Astrocyte (in vitro differentiated cells and primary cell): ENCODE measurements around the gene KIAA1328. TPM values are rescaled to one million over a fixed set of nuclear protein-coding genes. Genes with fewer than 3 reads are reported as not detected.

Experiments
- DNase-seq: peaks from one replicate; pipeline ENCODE4 v3.0.0-alpha.2; 2010; ENCODE audit warnings: low read depth
- FAIRE-seq: peaks from 2 replicates; lab custom pipeline; 2011; peaks lifted over from hg19 to GRCh38; lab: Jason Lieb, UNC
- H2AFZ ChIP-seq: 2 replicates; pipeline ENCODE4 v1.6.0; 2012; ENCODE audit warnings: low read depth, low read length, inconsistent platforms
- H3K27ac ChIP-seq: 2 replicates; pipeline ENCODE4 v1.5.1; 2011; ENCODE audit warnings: low read depth, low read length, inconsistent platforms
- H3K27me3 ChIP-seq: 2 replicates; pipeline ENCODE4 v1.6.0; 2011; ENCODE audit warnings: low read length, inconsistent platforms; ENCODE audit not compliant: insufficient read depth
- H3K36me3 ChIP-seq: 2 replicates; pipeline ENCODE4 v1.5.1; 2011; ENCODE audit warnings: low read length, inconsistent platforms; ENCODE audit not compliant: insufficient read depth
- H3K4me1 ChIP-seq: 2 replicates; pipeline ENCODE4 v1.5.1; 2011; ENCODE audit warnings: low read length, inconsistent platforms; ENCODE audit not compliant: insufficient read depth
- H3K4me2 ChIP-seq: 2 replicates; pipeline ENCODE4 v1.6.0; 2012; ENCODE audit warnings: low read length, inconsistent platforms
- H3K4me3 ChIP-seq: 2 replicates; pipeline ENCODE4 v1.5.1; 2011; ENCODE audit warnings: low read depth, mild to moderate bottlenecking, low read length, inconsistent platforms; ENCODE audit not compliant: insufficient read depth
- H3K79me2 ChIP-seq: 2 replicates; pipeline ENCODE4 v1.6.0; 2012; ENCODE audit warnings: mild to moderate bottlenecking, low read length, inconsistent platforms; ENCODE audit not compliant: insufficient read depth
- H3K9ac ChIP-seq: 2 replicates; pipeline ENCODE4 v1.6.0; 2012; ENCODE audit warnings: mild to moderate bottlenecking, low read length, inconsistent platforms
- H3K9me3 ChIP-seq: 2 replicates; pipeline ENCODE4 v1.5.1; 2012; ENCODE audit warnings: low read depth, mild to moderate bottlenecking, low read length, inconsistent platforms; ENCODE audit not compliant: insufficient read depth
- H4K20me1 ChIP-seq: 2 replicates; pipeline ENCODE4 v1.6.0; 2012; ENCODE audit warnings: low read length, inconsistent platforms; ENCODE audit not compliant: insufficient read depth
- H3K27ac Mint-ChIP-seq: one replicate; pipeline ENCODE4 v1.8.0; 2021; ENCODE audit warnings: mild to moderate bottlenecking, mixed read lengths; ENCODE audit not compliant: unreplicated experiment
- H3K27me3 Mint-ChIP-seq: one replicate; pipeline ENCODE4 v1.8.0; 2021; ENCODE audit warnings: low read depth, mixed read lengths; ENCODE audit not compliant: unreplicated experiment
- H3K36me3 Mint-ChIP-seq: one replicate; pipeline ENCODE4 v1.8.0; 2021; ENCODE audit warnings: low read depth, mixed read lengths; ENCODE audit not compliant: unreplicated experiment
- H3K4me1 Mint-ChIP-seq: one replicate; pipeline ENCODE4 v1.8.0; 2021; ENCODE audit warnings: low read depth, mixed read lengths; ENCODE audit not compliant: unreplicated experiment
- H3K4me3 Mint-ChIP-seq: one replicate; pipeline ENCODE4 v1.8.0; 2021; ENCODE audit warnings: mild to moderate bottlenecking, moderate library complexity, mixed read lengths; ENCODE audit not compliant: unreplicated experiment
- H3K9me3 Mint-ChIP-seq: one replicate; pipeline ENCODE4 v1.8.0; 2021; ENCODE audit warnings: mild to moderate bottlenecking, mixed read lengths; ENCODE audit not compliant: unreplicated experiment
- EZH2 ChIP-seq: IDR thresholded peaks from 2 replicates; pipeline ENCODE4 v1.6.1; 2012; ENCODE audit warnings: mild to moderate bottlenecking, low read length, inconsistent platforms; ENCODE audit not compliant: insufficient read depth
- total RNA-seq: library from RNA; stranded (reverse); gene quantifications from 2 replicates; pipeline ENCODE4 v1.2.1, GENCODE V29; 2021
- TF ChIP-seq, protein P1 (sequence below): IDR thresholded peaks from 2 replicates; pipeline ENCODE4 v1.5.1; 2011; ENCODE audit warnings: low read depth, mild to moderate bottlenecking, inconsistent platforms, low read length, moderate library complexity; ENCODE audit not compliant: insufficient read depth

The KIAA1328 gene
- total RNA-seq, 1 donor from 2014 or later: 3.7 TPM

- Mint-ChIP-seq H3K27ac (no peak overlapping the region), H3K9me3 (no peaks in the 10 kb centered on the region), H3K27me3 (no peaks in the 10 kb centered on the region), H3K4me1 (no peaks in the 10 kb centered on the region), H3K4me3 (no peak overlapping the region), H3K36me3 (no peaks in the 10 kb centered on the region)
- no peaks in the 10 kb centered on the region for H3K9me3 ChIP-seq
- H2AFZ ChIP-seq: no peak overlapping the region
- H3K4me3 ChIP-seq: no peak overlapping the region
- TF ChIP-seq, protein P1, sequence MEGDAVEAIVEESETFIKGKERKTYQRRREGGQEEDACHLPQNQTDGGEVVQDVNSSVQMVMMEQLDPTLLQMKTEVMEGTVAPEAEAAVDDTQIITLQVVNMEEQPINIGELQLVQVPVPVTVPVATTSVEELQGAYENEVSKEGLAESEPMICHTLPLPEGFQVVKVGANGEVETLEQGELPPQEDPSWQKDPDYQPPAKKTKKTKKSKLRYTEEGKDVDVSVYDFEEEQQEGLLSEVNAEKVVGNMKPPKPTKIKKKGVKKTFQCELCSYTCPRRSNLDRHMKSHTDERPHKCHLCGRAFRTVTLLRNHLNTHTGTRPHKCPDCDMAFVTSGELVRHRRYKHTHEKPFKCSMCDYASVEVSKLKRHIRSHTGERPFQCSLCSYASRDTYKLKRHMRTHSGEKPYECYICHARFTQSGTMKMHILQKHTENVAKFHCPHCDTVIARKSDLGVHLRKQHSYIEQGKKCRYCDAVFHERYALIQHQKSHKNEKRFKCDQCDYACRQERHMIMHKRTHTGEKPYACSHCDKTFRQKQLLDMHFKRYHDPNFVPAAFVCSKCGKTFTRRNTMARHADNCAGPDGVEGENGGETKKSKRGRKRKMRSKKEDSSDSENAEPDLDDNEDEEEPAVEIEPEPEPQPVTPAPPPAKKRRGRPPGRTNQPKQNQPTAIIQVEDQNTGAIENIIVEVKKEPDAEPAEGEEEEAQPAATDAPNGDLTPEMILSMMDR: no peak
- TF ChIP-seq EZH2: no peak
- H3K9ac ChIP-seq: no peak overlapping the region
- H3K4me2 ChIP-seq: no peak overlapping the region
- H3K36me3 ChIP-seq: no peaks in the 10 kb centered on the region
- H3K4me1 ChIP-seq: no peaks in the 10 kb centered on the region
- no peak overlapping the region for H3K27ac ChIP-seq
- no peaks in the 10 kb centered on the region for H3K27me3 ChIP-seq
- no peak for FAIRE-seq
- no peaks in the 10 kb centered on the region for H3K79me2 ChIP-seq
- H4K20me1 ChIP-seq: no peaks in the 10 kb centered on the region
- DNase-seq: no peak
Measured at GRCh38 chr18:36974686-36975085, 145.8 kb downstream of the KIAA1328 start.

DNA sequence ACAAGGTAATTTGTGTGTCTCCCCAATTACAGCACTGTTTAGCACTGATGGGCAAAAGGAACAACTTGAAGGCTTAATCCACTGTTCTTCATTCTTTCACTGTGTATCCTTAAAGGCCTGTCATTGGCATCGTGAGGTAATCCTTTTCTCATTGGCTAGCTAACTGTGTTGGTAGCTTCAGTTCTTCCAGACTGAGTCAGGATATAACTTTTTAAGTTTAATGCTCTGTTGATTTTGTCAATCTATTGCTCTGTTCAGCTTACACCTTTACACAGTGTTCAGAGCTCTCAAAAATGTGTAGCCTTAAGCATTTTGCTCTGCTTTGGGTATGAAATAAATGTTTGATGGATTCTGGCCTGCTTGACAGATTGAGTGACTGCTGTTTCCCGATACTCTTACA lies 148.2 kb downstream of the KIAA1328 start:
- H3K4me2 ChIP-seq: no peak overlapping the region
- H3K27me3 ChIP-seq: no peaks in the 10 kb centered on the region
- H3K9me3 Mint-ChIP-seq: no peaks in the 10 kb centered on the region
- H3K4me3 Mint-ChIP-seq: no peak overlapping the region
- no peak overlapping the region for H3K9ac ChIP-seq
- H3K4me1 Mint-ChIP-seq: no peaks in the 10 kb centered on the region
- no peaks in the 10 kb centered on the region for H3K4me1 ChIP-seq
- H3K36me3 ChIP-seq: no peaks in the 10 kb centered on the region
- no peak for DNase-seq
- TF ChIP-seq, protein P1: no peak
- TF ChIP-seq EZH2: no peak
- H4K20me1 ChIP-seq: no peaks in the 10 kb centered on the region
- H3K27ac Mint-ChIP-seq: no peak overlapping the region
- H2AFZ ChIP-seq: no peak overlapping the region
- no peak for FAIRE-seq
- no peaks in the 10 kb centered on the region for H3K79me2 ChIP-seq
- H3K27ac ChIP-seq: no peak overlapping the region
- no peak overlapping the region for H3K4me3 ChIP-seq
- H3K36me3 Mint-ChIP-seq: no peaks in the 10 kb centered on the region
- no peaks in the 10 kb centered on the region for H3K9me3 ChIP-seq
- H3K27me3 Mint-ChIP-seq: no peaks in the 10 kb centered on the region

GRCh38 chr18:36993068-36993467 lies 164.1 kb downstream of the KIAA1328 start:
- peak overlapping the region; percentile 28 for H3K4me2 ChIP-seq
- peak; percentile 78 for FAIRE-seq

More at GRCh38 chr18:36993068-36993467, 164.1 kb downstream of the KIAA1328 start:
- no peaks in the 10 kb centered on the region for H3K9me3 ChIP-seq
- no peak overlapping the region for H3K27ac ChIP-seq
- no peaks in the 10 kb centered on the region for H3K4me1 ChIP-seq
- Mint-ChIP-seq H3K4me3 (no peak overlapping the region), H3K27ac (peak overlapping the region; percentile 88), H3K9me3 (no peaks in the 10 kb centered on the region), H3K36me3 (peaks cover 2% of the 10 kb centered on the region), H3K27me3 (no peaks in the 10 kb centered on the region), H3K4me1 (peaks cover 12% of the 10 kb centered on the region)
- no peaks in the 10 kb centered on the region for H3K79me2 ChIP-seq
- no peaks in the 10 kb centered on the region for H3K36me3 ChIP-seq
- no peak for TF ChIP-seq EZH2
- TF ChIP-seq, protein P1: no peak
- no peak overlapping the region for H3K9ac ChIP-seq
- no peaks in the 10 kb centered on the region for H4K20me1 ChIP-seq
- no peak overlapping the region for H3K4me3 ChIP-seq
- DNase-seq: peak; percentile 53
- H3K27me3 ChIP-seq: no peaks in the 10 kb centered on the region
- H2AFZ ChIP-seq: no peak overlapping the region
